ENCODE results near the gene TCF7L2. TPM values are rescaled to one million over a fixed set of nuclear protein-coding genes. Genes with fewer than 3 reads are reported as not detected.

Gene TCF7L2
- total RNA-seq, 1 donor from 2014 or later: 17.2 TPM

- DNase-seq: no peak
Measured at GRCh38 chr10:113024930-113025329, 74.9 kb downstream of the TCF7L2 start.

- no peak for DNase-seq
Measured at GRCh38 chr10:113025487-113025886, 75.4 kb downstream of the TCF7L2 start.

GRCh38 chr10:113026679-113027078 is 76.6 kb downstream of the TCF7L2 start:
- peak; percentile 62 for DNase-seq

- DNase-seq: no peak
Measured at GRCh38 chr10:113027230-113027573, 77.2 kb downstream of the TCF7L2 start.

GRCh38 chr10:113027574-113028455 is 77.8 kb downstream of the TCF7L2 start:
- DNase-seq: peak; percentile 92

GRCh38 chr10:113028456-113029440 is 78.7 kb downstream of the TCF7L2 start:
- DNase-seq: peak; percentile 75

GRCh38 chr10:113030453-113030852 is 80.4 kb downstream of the TCF7L2 start:
- no peak for DNase-seq

GRCh38 chr10:113031147-113031546 is 81.1 kb downstream of the TCF7L2 start:
- no peak for DNase-seq

GRCh38 chr10:113033991-113034390 is 83.9 kb downstream of the TCF7L2 start:
- DNase-seq: no peak

GRCh38 chr10:113035732-113036312 is 85.8 kb downstream of the TCF7L2 start:
- no peak for DNase-seq

- no peak for DNase-seq
Measured at GRCh38 chr10:113036619-113037018, 86.6 kb downstream of the TCF7L2 start.

- DNase-seq: no peak
Measured at GRCh38 chr10:113037218-113037617, 87.2 kb downstream of the TCF7L2 start.

- no peak for DNase-seq
Measured at GRCh38 chr10:113038183-113038582, 88.1 kb downstream of the TCF7L2 start.

- DNase-seq: no peak
Measured at GRCh38 chr10:113038985-113039384, 88.9 kb downstream of the TCF7L2 start.

GRCh38 chr10:113041324-113041723 is 91.3 kb downstream of the TCF7L2 start:
- DNase-seq: no peak

GRCh38 chr10:113041841-113042750 is 92.0 kb downstream of the TCF7L2 start:
- DNase-seq: no peak

- no peak for DNase-seq
Measured at GRCh38 chr10:113042868-113043267, 92.8 kb downstream of the TCF7L2 start.

GRCh38 chr10:113044016-113044755 is 94.1 kb downstream of the TCF7L2 start:
- DNase-seq: no peak

- no peak for DNase-seq
Measured at GRCh38 chr10:113045147-113046055, 95.4 kb downstream of the TCF7L2 start.

- DNase-seq: no peak
Measured at GRCh38 chr10:113047151-113047550, 97.1 kb downstream of the TCF7L2 start.

Measured in tongue (tissue), 2 donors.